ENCODE results near the gene SLC12A2. TPM values are rescaled to one million over a fixed set of nuclear protein-coding genes. Genes with fewer than 3 reads are reported as not detected.

SLC12A2 gene
- total RNA-seq, 4 donors from 2014 or later, result 21.9 to 78.6 (median 22.2) TPM

GRCh38 chr5:128084228-128085167 lies 932 bp downstream of the SLC12A2 start:
- Histone ChIP-seq H3K36me3 (no peaks in the 10 kb centered on the region), H3K9me3 (no peaks in the 10 kb centered on the region), H3K4me3 (peak overlapping the region; percentile 68 to 88), H3K27ac (peak overlapping the region; percentile 97), H3K27me3 (no peaks in the 10 kb centered on the region), H3K4me1 (no peaks in the 10 kb centered on the region)
- TF ChIP-seq, protein P1, sequence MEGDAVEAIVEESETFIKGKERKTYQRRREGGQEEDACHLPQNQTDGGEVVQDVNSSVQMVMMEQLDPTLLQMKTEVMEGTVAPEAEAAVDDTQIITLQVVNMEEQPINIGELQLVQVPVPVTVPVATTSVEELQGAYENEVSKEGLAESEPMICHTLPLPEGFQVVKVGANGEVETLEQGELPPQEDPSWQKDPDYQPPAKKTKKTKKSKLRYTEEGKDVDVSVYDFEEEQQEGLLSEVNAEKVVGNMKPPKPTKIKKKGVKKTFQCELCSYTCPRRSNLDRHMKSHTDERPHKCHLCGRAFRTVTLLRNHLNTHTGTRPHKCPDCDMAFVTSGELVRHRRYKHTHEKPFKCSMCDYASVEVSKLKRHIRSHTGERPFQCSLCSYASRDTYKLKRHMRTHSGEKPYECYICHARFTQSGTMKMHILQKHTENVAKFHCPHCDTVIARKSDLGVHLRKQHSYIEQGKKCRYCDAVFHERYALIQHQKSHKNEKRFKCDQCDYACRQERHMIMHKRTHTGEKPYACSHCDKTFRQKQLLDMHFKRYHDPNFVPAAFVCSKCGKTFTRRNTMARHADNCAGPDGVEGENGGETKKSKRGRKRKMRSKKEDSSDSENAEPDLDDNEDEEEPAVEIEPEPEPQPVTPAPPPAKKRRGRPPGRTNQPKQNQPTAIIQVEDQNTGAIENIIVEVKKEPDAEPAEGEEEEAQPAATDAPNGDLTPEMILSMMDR (IDR thresholded peaks at IDR 0.05), result no peak
- TF ChIP-seq POLR2A (IDR thresholded peaks at IDR 0.05), result no peak
- intact Hi-C loops (cut with DNase I; ENCODE audit: low total_unique reads), result no loop called here
- peak; percentile 31 to 33 for DNase-seq

DNA sequence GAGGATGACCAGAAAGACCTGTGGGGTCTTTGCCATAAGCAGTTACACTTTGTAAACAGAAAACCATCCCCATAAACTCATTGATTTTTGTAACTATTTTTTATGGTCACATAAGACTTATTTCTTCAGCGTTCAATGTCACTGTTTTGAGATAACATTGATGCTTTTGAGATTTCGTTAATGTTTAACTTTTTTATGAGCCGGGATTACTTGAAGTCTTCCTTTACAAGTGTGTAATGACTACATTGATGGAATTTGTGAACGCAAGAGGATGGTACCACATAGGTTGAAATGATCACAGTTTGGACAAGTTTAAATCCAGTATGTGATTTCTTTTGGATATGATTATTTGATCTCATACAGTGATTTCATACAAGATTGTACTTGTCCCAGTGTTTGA lies 1.8 kb downstream of the SLC12A2 start:
- Histone ChIP-seq H3K36me3 (no peaks in the 10 kb centered on the region), H3K27me3 (no peaks in the 10 kb centered on the region), H3K27ac (no peak overlapping the region), H3K9me3 (no peaks in the 10 kb centered on the region), H3K4me3 (peak overlapping the region; percentile 68 to 88), H3K4me1 (no peaks in the 10 kb centered on the region)
- intact Hi-C loops (cut with DNase I; ENCODE audit: low total_unique reads), result no loop called here
- TF ChIP-seq POLR2A (IDR thresholded peaks at IDR 0.05), result no peak
- TF ChIP-seq, protein P1 (IDR thresholded peaks at IDR 0.05), result no peak
- DNase-seq, result no peak

- no peaks in the 10 kb centered on the region for H3K36me3 ChIP-seq
- H3K4me1 ChIP-seq, result no peaks in the 10 kb centered on the region
- no peak for DNase-seq
- no peak overlapping the region for H3K27ac ChIP-seq
- intact Hi-C loops (cut with DNase I; ENCODE audit: low total_unique reads), result no loop called here
- TF ChIP-seq, protein P1 (IDR thresholded peaks at IDR 0.05), result no peak
- no peak for TF ChIP-seq POLR2A (IDR thresholded peaks at IDR 0.05)
- no peak overlapping the region for H3K4me3 ChIP-seq
- H3K27me3 ChIP-seq, result no peaks in the 10 kb centered on the region
- H3K9me3 ChIP-seq, result no peaks in the 10 kb centered on the region
Observed at GRCh38 chr5:128091579-128091978, 8.0 kb downstream of the SLC12A2 start.

- Histone ChIP-seq H3K4me1 (no peaks in the 10 kb centered on the region), H3K27me3 (no peaks in the 10 kb centered on the region), H3K36me3 (no peaks in the 10 kb centered on the region), H3K27ac (no peak overlapping the region), H3K9me3 (no peaks in the 10 kb centered on the region), H3K4me3 (no peak overlapping the region)
- no peak for DNase-seq
- intact Hi-C loops (cut with DNase I; ENCODE audit: low total_unique reads), result no loop called here
- no peak for TF ChIP-seq POLR2A (IDR thresholded peaks at IDR 0.05)
- TF ChIP-seq, protein P1 (IDR thresholded peaks at IDR 0.05), result no peak
Observed at GRCh38 chr5:128092144-128092543, 8.6 kb downstream of the SLC12A2 start.

DNA sequence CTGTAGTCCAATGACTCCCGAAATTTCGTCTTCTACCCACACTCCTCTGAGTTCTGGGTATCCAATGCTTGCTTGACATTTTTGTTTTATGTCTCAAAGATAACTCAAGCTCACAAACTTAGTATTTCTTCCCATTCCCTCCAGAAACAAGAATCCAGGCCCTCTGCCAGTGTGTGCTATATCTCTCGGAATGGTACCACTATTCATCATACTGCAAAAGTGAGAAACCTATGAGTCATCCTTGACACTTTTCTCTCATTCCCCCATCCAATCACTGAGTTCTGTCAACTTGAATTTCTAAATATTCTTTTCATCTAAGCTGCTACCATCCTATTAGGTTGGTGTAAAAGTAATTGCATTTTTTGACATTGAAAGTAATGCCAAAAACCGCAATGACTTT lies 9.8 kb downstream of the SLC12A2 start:
- Histone ChIP-seq H3K4me1 (no peaks in the 10 kb centered on the region), H3K4me3 (no peak overlapping the region), H3K36me3 (no peaks in the 10 kb centered on the region), H3K27me3 (no peaks in the 10 kb centered on the region), H3K9me3 (peaks cover 0 to 5% of the 10 kb centered on the region in 2 donors), H3K27ac (no peak overlapping the region)
- intact Hi-C loops (cut with DNase I; ENCODE audit: low total_unique reads), result no loop called here
- TF ChIP-seq, protein P1 (IDR thresholded peaks at IDR 0.05), result no peak
- TF ChIP-seq POLR2A (IDR thresholded peaks at IDR 0.05), result no peak
- no peak for DNase-seq

Measured in uterus (tissue), 4 donors.